Gastrocnemius medialis (tissue), 4 donors: ENCODE results near the gene GALNT6. TPM values are rescaled to one million over a fixed set of nuclear protein-coding genes. Genes with fewer than 3 reads are reported as not detected.

Experiments
- ATAC-seq, 2 donors: fragments of 150-250 bp; one replicate each; pipeline ENCODE4 v1.9.1; 2016
- DNase-seq, 2 donors: peaks; one replicate each; pipeline ENCODE4 v3.0.0-alpha.2; 2019
- H3K27ac ChIP-seq, 4 donors: fragments of 200-600 bp; sonication (generic); 1 replicate in 1 of 4; 2 replicates in 3 of 4; pipeline ENCODE4 v1.5.1; 2016 to 2018; ENCODE audit warnings: mild to moderate bottlenecking in 2 of 4, moderate library complexity in 1 of 4
- H3K27me3 ChIP-seq, 3 donors: fragments of 200-600 bp; sonication (generic) in 2 of 3; 1 replicate in 1 of 3; 2 replicates in 2 of 3; pipeline versions ENCODE4 v1.5.1 to v1.6.0; 2016 to 2019; ENCODE audit warnings: mild to moderate bottlenecking in 1 of 3, moderate library complexity in 1 of 3
- H3K36me3 ChIP-seq, 2 donors: fragments of 200-600 bp; sonication (generic) in 1 of 2; one replicate each; pipeline ENCODE4 v1.5.1; 2017 to 2018
- H3K4me1 ChIP-seq, 2 donors: fragments of 200-600 bp; sonication (generic) in 1 of 2; one replicate each; pipeline ENCODE4 v1.5.1; 2016 to 2017; ENCODE audit warnings: mild to moderate bottlenecking in 2 of 2
- H3K4me3 ChIP-seq, 4 donors: fragments of 200-600 bp; sonication (generic) in 3 of 4; 1 replicate in 1 of 4; 2 replicates in 3 of 4; pipeline ENCODE4 v1.5.1; 2016 to 2019; ENCODE audit warnings: mild to moderate bottlenecking in 2 of 4
- H3K9me3 ChIP-seq, 3 donors: fragments of 200-600 bp; sonication (generic) in 2 of 3; 1 replicate in 1 of 3; 2 replicates in 2 of 3; pipeline ENCODE4 v1.5.1; 2016 to 2019
- CTCF ChIP-seq, 5 experiments: fragments of 450-650 bp in 3 of 5; fragments of 200-600 bp in 2 of 5; sonication (generic) in 2 of 5; IDR thresholded peaks in 4 of 5; conservative IDR thresholded peaks in 1 of 5; 1 replicate in 4 of 5; 2 replicates in 1 of 5; pipeline ENCODE4 v1.5.1; 2016 to 2019; ENCODE audit warnings: antibody characterized with exemption in 5 of 5, mild to moderate bottlenecking in 3 of 5, moderate library complexity in 3 of 5
- POLR2A ChIP-seq, 2 donors: fragments of 450-650 bp; IDR thresholded peaks; one replicate each; pipeline ENCODE4 v1.6.1; 2017; ENCODE audit warnings: antibody characterized with exemption in 2 of 2, mild to moderate bottlenecking in 2 of 2, moderate library complexity in 2 of 2
- in situ Hi-C, 4 donors: fragments of 200-750 bp; cut with MboI; loops; one replicate each; pipeline versions ENCODE4 v1.15.0 to v1.8.0; 2017; ENCODE audit warnings: low sequenced_read_pairs in 4 of 4
- intact Hi-C: fragments of 100-400 bp; cut with DNase I; formaldehyde crosslinking; loops from one replicate; pipeline ENCODE4 v1.15.1; 2023; ENCODE audit warnings: low total_unique reads
- total RNA-seq, 4 donors: library from RNA; depleted of rRNA; stranded (reverse); fragments of >200 nt; gene quantifications; one replicate each; pipeline versions ENCODE4 v1.1.0 to v1.2.3, GENCODE V29; 2016

The GALNT6 gene
- total RNA-seq, 4 donors from 2014 or later = 0.24 to 0.51 (median 0.37) TPM

DNA sequence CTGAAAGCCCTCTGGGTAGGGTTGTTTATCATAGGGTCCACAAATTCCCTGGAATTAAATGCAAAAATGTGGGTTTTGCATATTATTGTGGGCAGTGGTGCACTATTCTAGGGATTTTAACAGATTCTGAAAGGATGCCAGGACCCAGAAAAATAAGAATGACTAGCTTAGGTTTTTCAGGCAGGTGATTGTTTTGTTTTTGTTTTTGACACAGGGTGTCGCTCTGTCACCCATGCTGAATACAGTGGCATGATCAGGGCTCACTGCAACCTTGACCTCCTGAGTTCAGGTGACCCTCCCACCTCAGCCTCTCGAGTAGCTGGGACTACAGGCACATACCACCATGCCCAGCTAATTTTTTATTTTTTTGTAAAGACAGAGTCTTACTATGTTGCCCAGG, 19.2 kb downstream of the GALNT6 start:
- H3K36me3 ChIP-seq = no peaks in the 10 kb centered on the region
- H3K27me3 ChIP-seq = no peaks in the 10 kb centered on the region
- peak overlapping the region; percentile 76 to 86 (median 84) for H3K27ac ChIP-seq
- H3K4me1 ChIP-seq = peaks cover 8 to 9% of the 10 kb centered on the region in 2 donors
- no peak overlapping the region for H3K4me3 ChIP-seq
- ATAC-seq = peak; percentile 5 to 19
- intact Hi-C loops = no loop called here
- DNase-seq = no peak
- in situ Hi-C loops = no loop called here
- no peaks in the 10 kb centered on the region for H3K9me3 ChIP-seq
- TF ChIP-seq CTCF (IDR thresholded peaks at IDR 0.05 in 4 of 5, conservative IDR thresholded peaks at IDR 0.05 in 1 of 5) (no peak), POLR2A (IDR thresholded peaks at IDR 0.05) (no peak)

- DNase-seq = peak; percentile 81 to 88
- Histone ChIP-seq H3K9me3 (no peaks in the 10 kb centered on the region), H3K4me1 (peaks cover 8 to 9% of the 10 kb centered on the region in 2 donors), H3K27ac (peak overlapping the region; percentile 76 to 86 (median 84)), H3K36me3 (no peaks in the 10 kb centered on the region), H3K27me3 (no peaks in the 10 kb centered on the region), H3K4me3 (no peak overlapping the region)
- in situ Hi-C loops = no loop called here
- TF ChIP-seq POLR2A (IDR thresholded peaks at IDR 0.05) (peak in 1 of 2 donors; percentile 29), CTCF (IDR thresholded peaks at IDR 0.05 in 4 of 5, conservative IDR thresholded peaks at IDR 0.05 in 1 of 5) (no peak)
- intact Hi-C loops = no loop called here
- peak; percentile 97 to 98 for ATAC-seq
Observed at GRCh38 chr12:51371295-51371953, 19.8 kb downstream of the GALNT6 start.

DNA sequence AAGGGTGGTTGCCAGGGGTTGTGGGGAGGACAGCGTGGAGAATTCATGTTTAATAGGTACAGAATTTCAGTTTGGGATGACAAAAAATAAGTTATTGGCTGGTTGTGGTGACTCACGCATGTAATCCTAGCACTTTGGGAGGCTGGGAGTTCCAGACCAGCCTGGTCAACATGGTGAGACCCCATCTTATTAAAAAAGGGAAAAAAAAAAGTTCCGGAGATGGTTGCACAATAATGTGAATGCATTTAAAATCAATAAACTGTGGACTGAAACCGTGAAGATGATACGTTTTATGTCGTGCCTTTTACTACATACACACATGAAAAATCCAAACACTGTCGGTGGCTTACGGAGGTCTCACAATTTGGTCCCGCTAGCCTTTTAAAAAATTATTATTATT, 20.5 kb downstream of the GALNT6 start:
- Histone ChIP-seq H3K4me1 (peaks cover 8 to 9% of the 10 kb centered on the region in 2 donors), H3K27ac (peak overlapping the region in 1 of 4 donors; percentile 76), H3K27me3 (no peaks in the 10 kb centered on the region), H3K36me3 (no peaks in the 10 kb centered on the region), H3K9me3 (no peaks in the 10 kb centered on the region), H3K4me3 (no peak overlapping the region)
- in situ Hi-C loops = no loop called here
- intact Hi-C loops = no loop called here
- ATAC-seq (no peak), DNase-seq (no peak)
- no peak for TF ChIP-seq POLR2A (IDR thresholded peaks at IDR 0.05)
- TF ChIP-seq CTCF (IDR thresholded peaks at IDR 0.05 in 4 of 5, conservative IDR thresholded peaks at IDR 0.05 in 1 of 5) = no peak

- intact Hi-C loops = no loop called here
Observed at GRCh38 chr12:51369581-51369980, 21.6 kb downstream of the GALNT6 start.

More at GRCh38 chr12:51369581-51369980, 21.6 kb downstream of the GALNT6 start:
- Histone ChIP-seq H3K27me3 (no peaks in the 10 kb centered on the region), H3K4me1 (peaks cover 8 to 9% of the 10 kb centered on the region in 2 donors), H3K9me3 (no peaks in the 10 kb centered on the region), H3K4me3 (no peak overlapping the region), H3K36me3 (no peaks in the 10 kb centered on the region), H3K27ac (no peak overlapping the region)
- in situ Hi-C loops = no loop called here
- TF ChIP-seq CTCF (IDR thresholded peaks at IDR 0.05 in 4 of 5, conservative IDR thresholded peaks at IDR 0.05 in 1 of 5) = no peak
- no peak for TF ChIP-seq POLR2A (IDR thresholded peaks at IDR 0.05)
- DNase-seq (no peak), ATAC-seq (no peak)
